PC-3 (cell line): Measurements from ENCODE around the gene FUT1. TPM values are rescaled to one million over a fixed set of nuclear protein-coding genes. Genes with fewer than 3 reads are reported as not detected.

Experiments
- ATAC-seq: fragments of 200-7000 bp; cut with Tn5 transposase; 2 replicates; pipeline ENCODE4 v1.9.1; 2020; ENCODE audit warnings: mild to moderate bottlenecking, moderate library complexity
- BruUV-seq: library from RNA; stranded (reverse); fragments of 400-500 nt; replicated peaks from 2 replicates; lab custom pipeline; 2021; lab: Mats Ljungman, UMichigan
- CTCF ChIA-PET: fragments of 300-600 bp; sonication (Branson Sonifier 250); formaldehyde crosslinking; loops from one replicate; lab custom pipeline; 2022; ENCODE audit warnings: antibody characterized with exemption; lab: Charles Lee
- POLR2A ChIA-PET: fragments of 300-600 bp; sonication (Branson Sonifier 250); formaldehyde crosslinking; loops from one replicate; lab custom pipeline; 2022; ENCODE audit warnings: antibody characterized with exemption; ENCODE audit not compliant: unreplicated experiment; lab: Charles Lee
- DNase-seq: peaks from one replicate; pipeline ENCODE4 v3.0.0-alpha.2; 2015
- H2AFZ ChIP-seq: fragments of 300-600 bp; sonication (generic); 2 replicates; pipeline ENCODE4 v1.6.0; 2016; ENCODE audit warnings: antibody characterized with exemption, low read length
- H3F3A ChIP-seq: fragments of 300-600 bp; sonication (generic); one replicate; pipeline ENCODE4 v1.6.0; 2017; ENCODE audit warnings: antibody characterized with exemption, low read length, control low read depth, mild to moderate bottlenecking; ENCODE audit not compliant: unreplicated experiment
- H3K27ac ChIP-seq: fragments of 300-600 bp; sonication (generic); 2 replicates; pipeline ENCODE4 v1.5.1; 2016; ENCODE audit warnings: mild to moderate bottlenecking, low read length
- H3K27me3 ChIP-seq: fragments of 300-600 bp; sonication (generic); 2 replicates; pipeline ENCODE4 v1.6.1; 2016; ENCODE audit warnings: low read length, mixed read lengths
- H3K36me3 ChIP-seq: fragments of 300-600 bp; sonication (generic); 2 replicates; pipeline ENCODE4 v1.6.1; 2016; ENCODE audit warnings: low read depth, mixed run types, low read length, mixed read lengths
- H3K4me1 ChIP-seq: fragments of 300-600 bp; sonication (generic); 2 replicates; pipeline ENCODE4 v1.5.1; 2016; ENCODE audit warnings: low read length; ENCODE audit not compliant: insufficient read depth
- H3K4me2 ChIP-seq: fragments of 300-600 bp; sonication (generic); 2 replicates; pipeline ENCODE4 v1.6.0; 2016; ENCODE audit warnings: low read length
- H3K4me3 ChIP-seq: fragments of 300-600 bp; sonication (generic); 2 replicates; pipeline ENCODE4 v1.5.1; 2016; ENCODE audit warnings: mild to moderate bottlenecking, low read length, mixed read lengths
- H3K79me2 ChIP-seq: fragments of 300-600 bp; sonication (generic); 2 replicates; pipeline ENCODE4 v1.6.1; 2017; ENCODE audit warnings: low read length, mixed read lengths
- H3K9ac ChIP-seq: fragments of 300-600 bp; sonication (generic); 2 replicates; pipeline ENCODE4 v1.6.0; 2016; ENCODE audit warnings: mild to moderate bottlenecking, low read length
- H3K9me2 ChIP-seq: fragments of 300-600 bp; sonication (generic); replicated peaks from 2 replicates; pipeline ENCODE4 v1.6.1; 2016; ENCODE audit warnings: mixed run types, low read length, mixed read lengths
- H3K9me3 ChIP-seq: fragments of 300-600 bp; sonication (generic); 2 replicates; pipeline ENCODE4 v1.6.1; 2016; ENCODE audit warnings: low read length, mixed read lengths
- H4K20me1 ChIP-seq: fragments of 300-600 bp; sonication (generic); 2 replicates; pipeline ENCODE4 v1.6.1; 2016; ENCODE audit warnings: low read length, mixed read lengths
- EZH2 ChIP-seq: fragments of 300-600 bp; sonication (generic); IDR thresholded peaks from one replicate; pipeline ENCODE4 v1.6.1; 2017; ENCODE audit warnings: antibody characterized with exemption, mild to moderate bottlenecking, low read length; ENCODE audit not compliant: unreplicated experiment
- EZH2phosphoT487 ChIP-seq: fragments of 300-600 bp; sonication (generic); IDR thresholded peaks from 2 replicates; pipeline ENCODE4 v1.6.1; 2018; ENCODE audit warnings: mild to moderate bottlenecking, antibody characterized with exemption, low read length, borderline replicate concordance
- intact Hi-C: fragments of 100-400 bp; cut with micrococcal nuclease; formaldehyde crosslinking; loops from 2 replicates; pipeline ENCODE4 v1.9.0; 2023
- total RNA-seq: library from RNA; depleted of rRNA; stranded (reverse); fragments of >200 nt; gene quantifications from 2 replicates; pipeline ENCODE4 v1.2.3, GENCODE V29; 2014
- TF ChIP-seq, protein P1 (sequence below): fragments of 300-600 bp; sonication (generic); conservative IDR thresholded peaks from 2 replicates; pipeline ENCODE4 v1.5.1; 2017; ENCODE audit warnings: antibody characterized with exemption, low read depth, mild to moderate bottlenecking, low read length

The FUT1 gene
- total RNA-seq, 1 experiment from 2014 or later = 4.6 TPM

DNA sequence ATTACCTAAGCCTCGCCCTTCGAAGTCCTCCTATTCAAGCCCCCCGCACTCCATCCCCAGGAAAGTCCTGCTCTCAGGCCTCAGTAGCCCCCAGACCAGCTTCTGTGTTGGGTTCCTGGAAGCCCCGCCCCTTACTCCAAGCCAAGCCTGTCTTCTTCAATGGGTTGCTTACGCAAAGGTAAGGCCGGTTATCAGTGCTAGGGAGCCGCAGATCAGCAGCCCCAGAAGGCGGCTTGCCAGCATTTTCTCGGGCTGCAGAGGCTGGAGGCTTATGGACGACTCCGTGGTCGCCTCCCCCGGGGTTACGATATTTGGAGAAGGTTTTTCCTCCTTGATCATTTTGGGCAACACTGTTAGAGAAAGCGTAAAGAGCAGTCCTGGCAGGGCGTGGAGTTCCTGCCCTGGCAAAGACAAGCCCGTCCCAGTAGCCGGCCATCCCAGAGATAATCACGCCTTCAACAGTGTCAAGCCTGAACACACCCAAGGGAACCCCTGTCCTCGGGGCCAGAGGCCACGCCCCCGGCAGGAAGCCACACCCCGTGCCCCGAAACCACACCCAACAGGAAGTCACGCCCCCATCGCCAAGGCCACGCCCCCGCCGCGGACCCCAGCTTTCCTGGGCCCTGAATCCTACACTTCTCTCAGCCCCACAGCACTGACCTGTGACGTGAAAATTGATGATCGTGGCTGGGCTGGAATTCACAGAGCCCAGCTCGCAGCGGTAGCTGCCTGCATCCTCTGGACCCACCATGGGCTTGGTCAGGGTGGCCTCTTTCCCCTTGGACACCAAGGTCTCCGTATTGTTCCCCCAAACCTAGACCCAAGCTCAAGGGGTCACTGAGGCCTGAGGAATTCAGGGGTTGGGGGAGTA is 11.1 kb downstream of the FUT1 start:
- ChIA-PET CTCF (no interaction called here), POLR2A (no interaction called here)
- Histone ChIP-seq H3K4me3 (no peak overlapping the region), H3K27ac (no peak overlapping the region), H3K9me3 (no peaks in the 10 kb centered on the region), H3K27me3 (no peaks in the 10 kb centered on the region), H3K4me2 (no peak overlapping the region), H2AFZ (no peak overlapping the region), H3K9ac (no peak overlapping the region), H3F3A (no peaks in the 10 kb centered on the region), H4K20me1 (no peaks in the 10 kb centered on the region), H3K36me3 (no peaks in the 10 kb centered on the region), H3K79me2 (no peaks in the 10 kb centered on the region), H3K9me2 (no peaks in the 10 kb centered on the region), H3K4me1 (no peaks in the 10 kb centered on the region; the same call in 1 of the 2 replicates)
- no TSS peak for BruUV-seq
- no peak for DNase-seq
- intact Hi-C loops = no loop called here
- TF ChIP-seq EZH2phosphoT487 (no peak), EZH2 (no peak)
- TF ChIP-seq, protein P1, sequence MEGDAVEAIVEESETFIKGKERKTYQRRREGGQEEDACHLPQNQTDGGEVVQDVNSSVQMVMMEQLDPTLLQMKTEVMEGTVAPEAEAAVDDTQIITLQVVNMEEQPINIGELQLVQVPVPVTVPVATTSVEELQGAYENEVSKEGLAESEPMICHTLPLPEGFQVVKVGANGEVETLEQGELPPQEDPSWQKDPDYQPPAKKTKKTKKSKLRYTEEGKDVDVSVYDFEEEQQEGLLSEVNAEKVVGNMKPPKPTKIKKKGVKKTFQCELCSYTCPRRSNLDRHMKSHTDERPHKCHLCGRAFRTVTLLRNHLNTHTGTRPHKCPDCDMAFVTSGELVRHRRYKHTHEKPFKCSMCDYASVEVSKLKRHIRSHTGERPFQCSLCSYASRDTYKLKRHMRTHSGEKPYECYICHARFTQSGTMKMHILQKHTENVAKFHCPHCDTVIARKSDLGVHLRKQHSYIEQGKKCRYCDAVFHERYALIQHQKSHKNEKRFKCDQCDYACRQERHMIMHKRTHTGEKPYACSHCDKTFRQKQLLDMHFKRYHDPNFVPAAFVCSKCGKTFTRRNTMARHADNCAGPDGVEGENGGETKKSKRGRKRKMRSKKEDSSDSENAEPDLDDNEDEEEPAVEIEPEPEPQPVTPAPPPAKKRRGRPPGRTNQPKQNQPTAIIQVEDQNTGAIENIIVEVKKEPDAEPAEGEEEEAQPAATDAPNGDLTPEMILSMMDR = no peak
- no peak for ATAC-seq

GRCh38 chr19:48740164-48740972 is 12.1 kb downstream of the FUT1 start, which contains the start of gene RASIP1:
Gene RASIP1, minus strand, starts transcription at chr19:48740610. Its CDS starts 328 bp downstream, at chr19:48740282.
- Histone ChIP-seq H3K9me2 (no peaks in the 10 kb centered on the region), H3K9me3 (no peaks in the 10 kb centered on the region), H3K36me3 (no peaks in the 10 kb centered on the region), H3K4me1 (no peaks in the 10 kb centered on the region; the same call in 1 of the 2 replicates), H3K79me2 (no peaks in the 10 kb centered on the region), H3K9ac (no peak within 1 kb of the TSS), H3K4me3 (no peak within 1 kb of the TSS), H2AFZ (no peak within 1 kb of the TSS), H4K20me1 (no peaks in the 10 kb centered on the region), H3K27ac (no peak within 1 kb of the TSS), H3F3A (no peaks in the 10 kb centered on the region), H3K27me3 (no peaks in the 10 kb centered on the region), H3K4me2 (no peak within 1 kb of the TSS)
- ATAC-seq = no peak
- TF ChIP-seq EZH2 (no peak), EZH2phosphoT487 (no peak)
- TF ChIP-seq, protein P1 = no peak
- ChIA-PET CTCF (no interaction called here), POLR2A (no interaction called here)
- intact Hi-C loops = no loop called here
- BruUV-seq = no TSS peak
- DNase-seq = no peak
